NCI-H187 (cell line): ENCODE measurements around the gene NUP85.
"Not testable (repeated sequence)": the region's sequence is repeated elsewhere in the genome, so short reads cannot be mapped to it uniquely, and the experiment has no call there.

Experiments
- DNase-seq, 2 experiments: peaks; one replicate each; lab custom pipeline; 2025; lab: John Stamatoyannopoulos, UW

The NUP85 gene

GRCh38 chr17:75241143-75241430, 35.6 kb downstream of the NUP85 start:
- DNase-seq, result no peak

GRCh38 chr17:75241502-75241901, 36.0 kb downstream of the NUP85 start:
- DNase-seq, result no peak

GRCh38 chr17:75241996-75242460, 36.5 kb downstream of the NUP85 start:
- DNase-seq, result no peak

- DNase-seq, result no peak
Observed at GRCh38 chr17:75242461-75243042, 37.1 kb downstream of the NUP85 start.

- DNase-seq, result no peak
Observed at GRCh38 chr17:75244133-75244866, 38.8 kb downstream of the NUP85 start.

- DNase-seq, result no peak
Observed at GRCh38 chr17:75245011-75245410, 39.5 kb downstream of the NUP85 start.

GRCh38 chr17:75246404-75246803, 40.9 kb downstream of the NUP85 start:
- DNase-seq, result no peak

GRCh38 chr17:75249564-75249963, 44.1 kb downstream of the NUP85 start:
- DNase-seq, result no peak

GRCh38 chr17:75250009-75250471, 44.6 kb downstream of the NUP85 start:
- no peak for DNase-seq

GRCh38 chr17:75252039-75252816, 46.7 kb downstream of the NUP85 start:
- DNase-seq, result no peak

GRCh38 chr17:75255954-75256698, 50.6 kb downstream of the NUP85 start:
- DNase-seq, result not testable (repeated sequence)

- DNase-seq, result not testable (repeated sequence)
Observed at GRCh38 chr17:75257228-75257627, 51.7 kb downstream of the NUP85 start.

GRCh38 chr17:75260641-75261335, 55.3 kb downstream of the NUP85 start:
- no peak for DNase-seq

GRCh38 chr17:75261336-75262111, 56.0 kb downstream of the NUP85 start, which contains the start of the genes GGA3 and MRPS7:
Gene GGA3, minus strand, starts transcription at chr17:75261606. Its CDS starts 19 bp downstream, at chr17:75261587.
Gene MRPS7, plus strand, starts transcription at chr17:75261879. Its CDS starts 22 bp downstream, at chr17:75261901.
- peak; percentile 83 to 87 for DNase-seq

GRCh38 chr17:75262112-75262606, 56.7 kb downstream of the NUP85 start:
- no peak for DNase-seq

- no peak for DNase-seq
Observed at GRCh38 chr17:75263055-75263454, 57.6 kb downstream of the NUP85 start.

- DNase-seq, result no peak
Observed at GRCh38 chr17:75265614-75266315, 60.3 kb downstream of the NUP85 start.

GRCh38 chr17:75266316-75267152, 61.1 kb downstream of the NUP85 start:
- DNase-seq, result no peak

- DNase-seq, result no peak
Observed at GRCh38 chr17:75267153-75267410, 61.6 kb downstream of the NUP85 start.
